DOHH2 (cell line): Measurements from ENCODE around the gene RSPH6A.

Experiments
- EZH2phosphoT487 ChIP-seq: fragments of 200-600 bp; sonication (generic); IDR thresholded peaks from 2 replicates; pipeline ENCODE4 v1.6.1; 2017; ENCODE audit warnings: borderline replicate concordance, mild to moderate bottlenecking, antibody characterized with exemption, low read length, moderate library complexity, mixed read lengths
- TF ChIP-seq, protein P1 (sequence below): fragments of 200-600 bp; sonication (generic); IDR thresholded peaks from one replicate; pipeline ENCODE4 v1.5.1; 2014; ENCODE audit warnings: antibody characterized with exemption, mild to moderate bottlenecking, low read depth, low read length; ENCODE audit not compliant: poor library complexity, severe bottlenecking

DNA sequence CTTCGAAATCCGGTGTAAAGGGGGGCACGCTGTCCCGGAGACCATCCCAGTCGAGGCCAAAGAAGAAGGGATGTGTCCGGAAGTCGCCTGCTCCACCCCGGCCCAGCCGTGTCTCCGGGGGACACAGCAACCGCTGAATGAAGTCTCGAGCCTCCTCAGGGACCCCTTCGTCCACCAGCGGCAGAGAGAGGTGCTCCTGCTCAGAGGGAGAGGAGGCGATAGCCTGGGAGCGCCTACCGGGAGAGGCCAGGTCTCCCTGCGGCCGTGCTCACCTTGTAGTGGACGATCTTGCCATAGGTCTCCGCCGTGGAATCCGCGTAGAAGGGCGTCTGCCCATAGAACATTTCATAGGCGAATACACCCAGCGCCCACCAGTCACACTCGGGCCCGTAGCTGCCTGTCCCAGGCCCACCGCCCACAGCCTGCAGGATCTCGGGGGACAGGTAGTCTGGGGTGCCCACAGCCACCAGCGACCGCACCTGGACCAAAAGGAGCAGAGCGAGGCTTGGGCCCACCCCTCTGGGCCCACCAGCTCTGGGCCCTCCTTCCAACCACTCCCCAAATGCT lies 37.6 kb downstream of the RSPH6A start:
- TF ChIP-seq, protein P1, sequence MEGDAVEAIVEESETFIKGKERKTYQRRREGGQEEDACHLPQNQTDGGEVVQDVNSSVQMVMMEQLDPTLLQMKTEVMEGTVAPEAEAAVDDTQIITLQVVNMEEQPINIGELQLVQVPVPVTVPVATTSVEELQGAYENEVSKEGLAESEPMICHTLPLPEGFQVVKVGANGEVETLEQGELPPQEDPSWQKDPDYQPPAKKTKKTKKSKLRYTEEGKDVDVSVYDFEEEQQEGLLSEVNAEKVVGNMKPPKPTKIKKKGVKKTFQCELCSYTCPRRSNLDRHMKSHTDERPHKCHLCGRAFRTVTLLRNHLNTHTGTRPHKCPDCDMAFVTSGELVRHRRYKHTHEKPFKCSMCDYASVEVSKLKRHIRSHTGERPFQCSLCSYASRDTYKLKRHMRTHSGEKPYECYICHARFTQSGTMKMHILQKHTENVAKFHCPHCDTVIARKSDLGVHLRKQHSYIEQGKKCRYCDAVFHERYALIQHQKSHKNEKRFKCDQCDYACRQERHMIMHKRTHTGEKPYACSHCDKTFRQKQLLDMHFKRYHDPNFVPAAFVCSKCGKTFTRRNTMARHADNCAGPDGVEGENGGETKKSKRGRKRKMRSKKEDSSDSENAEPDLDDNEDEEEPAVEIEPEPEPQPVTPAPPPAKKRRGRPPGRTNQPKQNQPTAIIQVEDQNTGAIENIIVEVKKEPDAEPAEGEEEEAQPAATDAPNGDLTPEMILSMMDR: no peak
- TF ChIP-seq EZH2phosphoT487: no peak
